Measurements from ENCODE around the gene SLC39A6.

Gene SLC39A6

DNA sequence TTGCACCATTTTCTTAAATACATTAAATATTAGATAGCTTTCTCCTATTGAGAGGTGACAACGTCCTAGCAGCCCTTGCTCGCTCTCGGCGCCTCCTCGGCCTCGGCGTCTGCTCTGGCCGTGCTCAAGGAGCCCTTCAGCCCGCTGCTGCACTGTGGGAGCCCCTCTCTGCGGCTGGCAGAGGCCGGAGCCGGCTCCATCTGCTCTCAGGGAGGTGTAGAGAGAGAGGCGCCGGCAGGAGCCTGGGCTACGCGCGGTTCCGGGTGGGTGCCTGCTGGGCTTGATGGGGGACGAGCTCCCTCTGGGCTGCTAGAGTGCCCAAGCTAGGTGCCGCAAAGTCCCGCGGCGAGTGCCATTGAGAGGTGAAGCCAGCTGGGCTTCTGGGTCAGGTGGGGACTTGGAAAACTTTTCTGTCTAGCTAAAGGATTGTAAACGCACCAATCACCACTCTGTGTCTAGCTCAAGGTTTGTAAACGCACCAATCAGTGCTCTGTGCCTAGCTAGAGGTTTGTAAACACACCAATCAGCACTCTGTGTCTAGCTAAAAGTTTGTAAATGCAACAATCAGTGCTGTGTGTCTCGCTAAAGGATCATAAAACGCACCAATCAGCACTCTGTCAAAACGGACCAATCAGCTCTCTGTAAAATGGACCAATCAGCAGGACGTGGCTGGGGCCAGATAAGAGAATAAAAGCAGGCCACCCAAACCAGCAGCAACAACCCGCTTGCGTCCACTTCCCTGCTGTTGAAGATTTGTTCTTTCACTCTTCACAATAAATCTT is 64.9 kb downstream of the SLC39A6 start:
- H3K4me3 ChIP-seq (replicated peaks; ENCODE audit: low read depth, low read length), result no peak overlapping the region
- no peak for DNase-seq (ENCODE audit: extremely low read depth, insufficient read length)
- TF ChIP-seq, protein P1, sequence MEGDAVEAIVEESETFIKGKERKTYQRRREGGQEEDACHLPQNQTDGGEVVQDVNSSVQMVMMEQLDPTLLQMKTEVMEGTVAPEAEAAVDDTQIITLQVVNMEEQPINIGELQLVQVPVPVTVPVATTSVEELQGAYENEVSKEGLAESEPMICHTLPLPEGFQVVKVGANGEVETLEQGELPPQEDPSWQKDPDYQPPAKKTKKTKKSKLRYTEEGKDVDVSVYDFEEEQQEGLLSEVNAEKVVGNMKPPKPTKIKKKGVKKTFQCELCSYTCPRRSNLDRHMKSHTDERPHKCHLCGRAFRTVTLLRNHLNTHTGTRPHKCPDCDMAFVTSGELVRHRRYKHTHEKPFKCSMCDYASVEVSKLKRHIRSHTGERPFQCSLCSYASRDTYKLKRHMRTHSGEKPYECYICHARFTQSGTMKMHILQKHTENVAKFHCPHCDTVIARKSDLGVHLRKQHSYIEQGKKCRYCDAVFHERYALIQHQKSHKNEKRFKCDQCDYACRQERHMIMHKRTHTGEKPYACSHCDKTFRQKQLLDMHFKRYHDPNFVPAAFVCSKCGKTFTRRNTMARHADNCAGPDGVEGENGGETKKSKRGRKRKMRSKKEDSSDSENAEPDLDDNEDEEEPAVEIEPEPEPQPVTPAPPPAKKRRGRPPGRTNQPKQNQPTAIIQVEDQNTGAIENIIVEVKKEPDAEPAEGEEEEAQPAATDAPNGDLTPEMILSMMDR (IDR thresholded peaks at IDR 0.05; ENCODE audit: insufficient read depth, low read length, poor library complexity, severe bottlenecking), result no peak
- peaks cover 2% of the 10 kb centered on the region; the same call in 1 of the 2 replicates for H3K36me3 ChIP-seq (ENCODE audit: control insufficient read depth, insufficient read depth, low read length)
- H3K27me3 ChIP-seq (replicated peaks; ENCODE audit: control insufficient read depth, insufficient read depth, low read length), result no peaks in the 10 kb centered on the region

DNA sequence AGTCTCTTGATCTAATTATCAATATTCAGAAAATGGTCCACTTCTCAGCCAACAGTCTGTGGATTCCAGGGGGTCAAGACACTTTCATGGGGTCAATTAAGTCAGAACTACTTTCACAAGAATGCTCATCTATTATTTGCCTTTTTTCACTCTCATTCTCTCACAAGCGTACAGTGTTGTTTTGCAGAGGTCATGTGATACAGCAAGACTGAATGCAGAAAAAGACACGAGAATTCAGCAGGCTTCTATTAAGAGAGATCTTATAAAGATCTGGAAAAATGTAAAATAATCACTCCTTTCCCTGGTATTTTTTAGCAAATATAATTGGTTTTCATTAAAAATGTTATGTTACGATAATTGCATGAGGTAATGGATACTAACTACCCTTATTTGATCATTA is 70.5 kb downstream of the SLC39A6 start:
- TF ChIP-seq, protein P1 (IDR thresholded peaks at IDR 0.05; ENCODE audit: insufficient read depth, low read length, poor library complexity, severe bottlenecking), result no peak
- no peaks in the 10 kb centered on the region; the same call in 1 of the 2 replicates for H3K36me3 ChIP-seq (ENCODE audit: control insufficient read depth, insufficient read depth, low read length)

More for the DNA sequence above, 70.5 kb downstream of the SLC39A6 start:
- Histone ChIP-seq H3K27me3 (replicated peaks; ENCODE audit: control insufficient read depth, insufficient read depth, low read length) (no peaks in the 10 kb centered on the region), H3K4me3 (replicated peaks; ENCODE audit: low read depth, low read length) (no peak overlapping the region)
- DNase-seq (ENCODE audit: extremely low read depth, insufficient read length), result no peak
